HG02852 (cell line): ENCODE measurements around the gene MAP4.
"Not testable (repeated sequence)": the region's sequence is repeated elsewhere in the genome, so short reads cannot be mapped to it uniquely, and the experiment has no call there.

Experiments
- ATAC-seq: cut with Tn5 transposase; IDR thresholded peaks from one replicate; pipeline ENCODE4 v1.9.1; 2021; ENCODE audit warnings: mild to moderate bottlenecking, moderate library complexity; ENCODE audit not compliant: unreplicated experiment

The MAP4 gene

DNA sequence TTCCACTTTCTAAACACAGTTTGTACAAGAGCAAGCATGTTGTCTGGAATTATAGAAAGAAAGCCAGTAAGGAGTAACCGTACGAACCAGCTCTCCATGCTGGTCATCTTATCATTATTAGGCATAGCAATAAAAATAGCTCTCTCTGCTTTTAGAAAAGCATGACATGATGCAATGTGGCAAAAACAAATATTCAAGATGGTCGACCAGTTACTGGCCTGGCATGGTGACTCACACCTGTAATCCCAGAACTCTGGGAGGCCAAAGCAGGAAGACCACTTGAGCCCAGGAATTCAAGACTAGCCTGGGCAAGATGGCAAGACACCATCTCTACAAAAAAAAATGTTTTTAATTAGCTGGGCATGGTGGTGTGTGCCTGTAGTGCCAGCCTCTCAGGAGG, 2.6 kb upstream of the MAP4 start:
- no peak for ATAC-seq

DNA sequence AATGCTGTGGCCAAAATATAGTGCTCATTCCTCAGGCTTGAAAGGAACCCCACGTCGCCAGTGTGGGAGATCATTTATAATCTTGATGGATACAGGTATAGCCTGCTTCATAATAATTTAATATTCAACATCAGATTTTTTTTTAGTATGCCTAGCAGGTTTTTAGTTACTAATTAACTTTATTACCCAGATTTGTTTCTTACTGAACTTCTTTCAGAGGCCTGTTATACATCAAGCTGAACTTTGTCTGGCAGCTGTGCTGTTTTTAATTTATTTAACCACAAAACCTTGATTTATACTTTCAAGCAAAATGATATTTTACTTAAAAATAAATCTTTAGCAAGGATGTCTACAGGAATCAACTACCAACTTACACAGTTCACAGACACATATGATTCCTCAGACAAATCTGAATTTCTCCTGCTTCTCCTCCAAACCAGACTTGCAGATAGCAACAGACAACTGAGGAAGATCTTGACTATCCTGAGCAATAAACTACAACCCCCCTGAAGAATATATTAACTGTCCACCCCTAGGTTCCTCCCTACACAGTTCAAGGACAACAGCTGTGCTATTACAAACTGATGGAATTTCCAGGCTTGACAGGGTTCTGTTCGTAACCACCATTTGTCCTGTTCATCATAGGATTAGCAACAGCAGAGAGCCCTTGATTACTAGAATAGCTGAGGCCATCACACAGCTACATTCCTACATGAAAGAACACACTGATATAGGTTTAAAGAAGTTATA, 610 bp downstream of the MAP4 start:
- no peak for ATAC-seq

- ATAC-seq = no peak
These were observed 1.9 kb downstream of the MAP4 start for GRCh38 chr3:48014358-48014757.

DNA sequence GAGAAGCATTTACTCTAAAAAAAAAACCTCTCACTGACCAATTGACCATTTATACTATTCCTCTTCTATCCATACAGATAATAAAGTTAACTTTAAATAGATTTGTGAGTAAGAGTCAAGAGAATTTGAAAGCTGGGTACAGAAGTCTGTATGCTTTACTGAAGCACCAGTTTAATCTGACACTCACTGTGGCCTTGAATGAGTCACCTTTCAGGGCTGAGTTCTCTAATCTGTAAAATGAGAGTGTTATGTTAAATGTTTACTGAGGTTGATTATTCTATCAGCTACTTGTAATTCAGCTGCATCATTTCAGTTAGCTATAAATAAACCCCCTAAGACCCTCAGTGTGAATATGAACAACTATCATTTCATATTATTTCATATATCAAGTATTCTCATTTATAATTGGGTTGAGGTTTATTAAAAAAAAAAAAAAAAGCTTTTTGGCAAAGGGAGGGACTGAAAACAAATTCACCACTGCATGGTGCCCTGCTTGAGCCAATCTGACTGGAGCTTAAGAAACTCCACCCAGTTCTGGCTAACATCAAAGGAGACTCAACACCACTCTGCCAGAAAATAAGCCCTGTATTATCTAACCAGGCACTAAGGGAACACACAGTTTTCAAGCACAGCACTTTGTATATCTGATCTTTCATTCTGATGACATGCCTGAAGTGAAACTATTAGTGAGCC, 2.8 kb downstream of the MAP4 start:
- no peak for ATAC-seq

DNA sequence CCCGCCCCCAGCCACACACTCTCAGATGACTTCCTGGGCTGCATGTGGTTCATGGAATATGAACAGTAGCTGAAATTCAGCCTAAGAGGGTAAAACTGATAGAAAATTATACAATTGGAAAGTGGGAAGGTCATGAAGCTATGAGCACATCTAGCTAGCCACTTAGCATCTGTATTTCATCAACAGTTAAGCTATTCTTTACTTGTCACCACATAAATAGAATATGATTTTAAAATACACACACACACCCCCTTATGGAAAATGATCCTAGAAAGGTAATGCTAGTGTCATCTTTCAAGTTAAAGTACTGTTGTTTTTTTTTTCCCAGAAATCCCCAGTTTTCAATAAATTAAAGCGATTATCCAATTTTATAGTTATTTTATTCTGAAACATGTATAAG, 3.6 kb downstream of the MAP4 start:
- ATAC-seq = no peak

- not testable (repeated sequence) for ATAC-seq
These were observed 8.2 kb downstream of the MAP4 start for GRCh38 chr3:48008066-48008465.

- ATAC-seq = not testable (repeated sequence)
These were observed 8.9 kb downstream of the MAP4 start for GRCh38 chr3:48007361-48007760.

DNA sequence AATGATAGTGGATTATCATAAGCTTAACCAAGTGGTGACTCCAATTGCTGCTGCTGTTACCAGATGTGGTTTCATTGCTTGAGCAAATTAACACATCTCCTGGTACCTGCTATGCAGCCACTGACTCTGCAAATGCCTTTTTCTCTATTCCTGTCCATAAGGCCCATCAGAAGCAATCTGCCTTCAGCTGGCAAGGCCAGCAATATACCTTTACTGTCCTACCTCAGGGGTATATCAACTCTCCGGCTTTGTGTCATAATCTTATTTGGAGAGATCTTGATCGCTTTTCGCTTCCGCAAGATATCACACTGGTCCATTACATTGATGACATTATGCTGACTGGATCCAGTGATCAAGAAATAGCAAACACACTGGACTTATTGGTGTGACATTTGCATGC, 9.4 kb downstream of the MAP4 start:
- ATAC-seq = not testable (repeated sequence)

DNA sequence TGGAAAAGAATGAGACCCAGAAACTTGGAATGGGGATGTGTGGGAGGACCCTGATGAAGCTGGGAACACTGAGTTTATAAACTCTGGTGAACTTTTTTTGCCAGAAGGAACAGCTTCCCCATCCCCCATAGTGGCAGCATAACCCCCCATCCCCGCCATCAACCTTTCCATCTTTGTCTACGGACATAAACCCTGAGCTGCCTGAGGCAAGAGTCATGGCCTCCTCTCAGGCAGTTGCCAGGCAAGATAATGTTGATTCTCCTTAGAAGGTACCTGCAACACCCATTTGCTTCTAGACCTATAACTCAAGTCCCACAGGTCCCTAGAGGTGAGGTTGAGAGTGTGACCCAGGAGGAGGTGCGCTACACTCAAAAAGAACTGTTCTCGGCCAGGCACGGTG, 11.5 kb downstream of the MAP4 start:
- no peak for ATAC-seq

DNA sequence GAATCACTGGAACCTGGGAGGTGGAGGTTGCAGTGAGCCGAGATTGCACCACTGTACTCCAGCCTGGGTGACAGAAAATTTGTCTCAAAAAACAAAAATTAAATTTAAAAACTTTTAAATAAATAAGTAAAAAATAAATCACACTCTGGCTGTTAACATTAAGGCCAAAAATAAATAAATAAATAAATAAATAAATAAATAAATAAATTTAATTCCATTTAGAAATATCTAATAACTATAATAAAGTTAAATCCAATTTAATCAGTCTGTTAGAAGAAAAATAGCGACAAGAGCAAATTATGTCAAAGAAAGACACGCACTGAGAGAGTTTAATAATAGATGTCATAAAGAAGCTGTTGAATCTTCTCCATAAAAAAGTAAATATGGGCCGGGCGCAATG, 13.4 kb downstream of the MAP4 start:
- ATAC-seq = no peak

- no peak for ATAC-seq
These were observed 14.2 kb downstream of the MAP4 start for GRCh38 chr3:48001991-48002390.

DNA sequence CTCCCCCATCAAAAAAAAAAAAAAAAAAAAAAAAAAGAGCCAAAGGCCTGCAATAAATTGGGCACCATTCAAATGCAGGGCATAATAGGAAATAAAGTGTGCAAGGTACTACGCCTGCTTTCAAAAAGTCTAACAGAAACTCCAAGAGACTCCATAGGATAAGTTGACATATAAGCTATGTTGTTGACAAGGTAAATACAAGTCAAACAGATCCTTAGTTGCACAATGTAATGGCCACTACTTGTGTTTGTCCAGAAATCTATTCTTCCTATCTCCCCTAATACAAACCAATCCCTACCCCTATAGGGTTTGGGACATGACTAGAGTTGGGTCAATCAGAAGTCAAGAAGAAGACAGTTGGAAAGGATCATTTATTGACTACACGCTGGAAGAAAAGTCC, 16.0 kb downstream of the MAP4 start:
- ATAC-seq = no peak

DNA sequence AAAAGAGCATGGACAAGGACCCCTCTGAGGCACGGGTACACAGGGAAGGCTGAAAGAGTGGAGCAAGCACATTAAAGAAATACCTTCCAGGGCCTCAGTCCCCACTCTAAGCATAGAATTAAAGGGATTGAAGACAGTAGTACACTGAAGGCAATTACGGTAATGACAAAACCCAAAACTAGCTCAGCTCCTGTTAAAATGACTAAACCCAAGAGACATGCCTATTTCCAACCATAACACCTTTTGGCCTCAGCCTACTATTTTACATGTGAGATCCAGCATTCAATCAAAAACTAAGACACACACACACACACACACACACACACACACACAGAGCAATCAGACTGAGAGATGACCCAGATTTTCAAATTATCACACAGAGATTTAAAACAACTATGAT, 19.8 kb downstream of the MAP4 start:
- no peak for ATAC-seq

DNA sequence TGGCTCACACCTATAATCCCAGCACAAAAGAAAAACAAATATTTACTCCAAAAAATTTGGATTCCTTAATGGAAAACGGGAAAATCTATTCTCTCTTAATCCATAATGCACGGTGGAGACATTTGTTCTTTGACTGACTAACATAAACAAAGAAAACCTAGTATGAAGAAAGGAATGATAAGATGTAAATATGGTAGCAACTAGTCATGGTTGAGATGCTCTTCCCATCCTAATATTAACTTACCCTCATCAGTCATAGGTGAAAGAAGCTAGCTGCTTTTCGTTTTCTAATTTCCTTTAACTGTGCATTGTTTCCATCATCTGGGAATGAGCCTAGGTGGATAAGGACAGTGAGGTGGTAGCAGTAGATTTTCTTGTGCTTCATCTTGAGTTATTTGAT, 22.0 kb downstream of the MAP4 start:
- ATAC-seq = no peak

DNA sequence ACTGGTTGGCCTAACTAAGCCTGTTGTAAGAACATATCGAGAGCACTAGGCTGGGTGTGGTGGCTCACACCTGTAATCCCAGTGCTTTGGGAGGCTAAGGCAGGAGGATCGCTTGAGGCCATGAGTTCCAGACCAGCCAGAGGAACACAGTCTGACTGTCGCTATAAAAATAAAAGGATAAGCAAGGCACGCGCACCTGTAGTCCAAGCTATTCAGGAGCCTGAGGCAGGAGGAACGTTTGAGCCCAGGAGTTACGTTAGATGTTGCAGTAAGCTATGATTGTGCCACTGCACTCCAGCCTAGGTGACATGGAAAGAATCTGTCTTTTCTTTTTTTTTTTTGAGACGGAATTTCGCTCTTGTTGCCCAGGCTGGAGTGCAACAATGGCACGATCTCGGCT, 24.9 kb downstream of the MAP4 start:
- no peak for ATAC-seq

DNA sequence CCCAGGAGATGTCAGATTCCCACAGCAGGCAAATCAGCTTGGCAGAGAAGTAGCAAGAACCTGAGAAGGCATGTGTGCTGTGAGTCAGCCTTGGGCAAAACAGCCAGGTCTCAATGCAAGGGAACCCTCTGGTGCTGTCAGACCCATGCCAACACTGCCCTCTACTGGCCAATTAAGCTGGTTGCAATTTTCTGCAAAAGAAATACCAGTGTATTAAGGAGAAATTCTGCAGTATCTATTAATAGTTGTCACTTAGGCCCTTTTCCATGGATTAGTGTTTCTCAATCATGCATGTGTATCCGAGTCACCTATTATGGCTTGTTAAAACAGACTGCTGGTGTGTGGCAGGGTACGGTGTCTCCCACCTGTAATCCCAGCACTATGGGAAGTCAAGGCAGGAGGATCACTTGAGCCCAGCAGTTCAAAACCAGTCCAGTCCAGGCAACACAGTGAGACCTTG, 26.2 kb downstream of the MAP4 start:
- no peak for ATAC-seq

DNA sequence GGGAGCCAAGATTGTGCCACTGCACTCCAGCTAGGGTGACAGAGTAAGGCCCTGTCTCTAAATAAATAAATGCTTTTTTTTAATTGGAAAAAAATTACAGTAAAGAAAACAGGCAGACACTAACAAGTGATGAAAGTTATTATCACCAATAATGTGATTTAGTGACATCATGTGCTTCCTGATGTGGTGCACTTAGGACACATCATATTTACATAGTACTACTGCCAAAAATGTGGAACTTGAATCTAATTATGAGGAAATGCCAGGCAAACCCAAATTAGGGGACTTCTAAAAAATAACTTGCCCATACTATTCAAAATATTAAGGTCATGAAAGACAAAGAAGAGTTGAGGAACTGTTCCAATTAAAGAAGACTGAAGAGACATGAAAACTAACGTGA, 30.8 kb downstream of the MAP4 start:
- no peak for ATAC-seq

GRCh38 chr3:47984075-47984728, 32.0 kb downstream of the MAP4 start:
- ATAC-seq = no peak

GRCh38 chr3:47980795-47981194, 35.4 kb downstream of the MAP4 start:
- ATAC-seq = no peak

- no peak for ATAC-seq
These were observed 37.1 kb downstream of the MAP4 start for GRCh38 chr3:47979070-47979469.

DNA sequence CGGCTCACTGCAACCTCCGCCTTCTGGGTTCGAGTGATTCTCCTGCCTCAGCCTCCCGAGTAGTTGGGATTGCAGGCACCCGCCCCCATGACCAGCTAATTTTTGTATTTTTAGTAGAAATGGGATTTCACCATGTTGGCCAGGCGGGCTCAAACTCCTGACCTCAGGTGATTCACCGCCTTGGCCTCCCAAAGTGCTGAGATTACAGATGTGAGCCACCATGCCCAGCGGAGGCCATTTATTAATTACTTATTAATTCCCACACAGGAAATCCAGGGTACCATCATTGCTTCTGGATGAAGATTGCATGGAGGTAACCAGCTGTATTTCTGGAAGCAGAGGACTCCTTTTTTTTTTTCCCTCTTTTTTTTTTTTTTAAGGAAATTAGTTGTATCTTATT, 37.8 kb downstream of the MAP4 start:
- ATAC-seq = no peak

DNA sequence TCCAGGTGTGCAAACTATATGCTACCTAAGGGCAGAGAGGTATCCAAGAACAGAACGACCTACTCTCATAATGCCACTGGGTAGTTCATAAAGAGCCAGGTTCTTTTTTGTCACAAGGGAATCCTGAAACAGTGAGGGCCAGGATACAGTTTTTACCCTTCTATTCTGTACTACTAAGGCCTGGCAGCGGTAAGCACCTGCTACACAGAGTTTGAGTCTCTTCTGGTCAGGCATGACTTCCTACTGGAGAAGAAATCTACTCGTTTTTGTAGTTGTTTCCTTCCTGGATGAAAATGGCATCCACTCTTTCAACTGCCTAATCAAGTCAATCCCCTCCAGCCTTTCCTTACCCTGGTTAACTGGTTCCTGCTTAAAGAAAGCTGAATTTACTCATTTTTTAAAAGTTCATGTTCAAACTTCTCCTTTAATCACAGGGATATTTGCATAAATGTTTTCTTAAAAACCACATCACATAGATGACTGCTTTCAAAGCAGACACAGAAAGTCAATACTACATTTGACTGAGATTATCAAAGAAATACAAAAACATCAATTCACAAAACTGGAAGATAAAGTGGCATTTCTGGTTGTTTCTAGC, 40.0 kb downstream of the MAP4 start:
- ATAC-seq = no peak
